Activated CD4-positive, alpha-beta T cell treated with anti-CD3 and anti-CD28 coated beads for 36 hours (primary cell): ENCODE results near the gene PLCL2. TPM values are rescaled to one million over a fixed set of nuclear protein-coding genes. Genes with fewer than 3 reads are reported as not detected.

Experiments used
- ATAC-seq: fragments of 200-7000 bp; cut with Tn5 transposase; one replicate; pipeline ENCODE4 v1.10.0; 2021; ENCODE audit warnings: mild to moderate bottlenecking, moderate library complexity
- CTCF ChIA-PET: fragments of 350-600 bp; sonication (Branson Sonifier 250); formaldehyde crosslinking; loops from one replicate; lab custom pipeline; 2021; ENCODE audit warnings: antibody characterized with exemption; lab: Charles Lee
- POLR2A ChIA-PET: fragments of 350-600 bp; sonication (Branson Sonifier 250); formaldehyde crosslinking; loops from one replicate; lab custom pipeline; 2021; ENCODE audit warnings: antibody characterized with exemption, inconsistent platforms; lab: Charles Lee
- DNase-seq: peaks from one replicate; pipeline ENCODE4 v3.0.0-alpha.2; 2020
- H3K27ac Mint-ChIP-seq: one replicate; pipeline ENCODE4 v1.8.0; 2021; ENCODE audit warnings: mixed read lengths
- H3K27me3 Mint-ChIP-seq: one replicate; pipeline ENCODE4 v1.8.0; 2021; ENCODE audit warnings: mixed read lengths
- H3K36me3 Mint-ChIP-seq: one replicate; pipeline ENCODE4 v1.8.0; 2021; ENCODE audit warnings: low read depth, mixed read lengths
- H3K4me1 Mint-ChIP-seq: one replicate; pipeline ENCODE4 v1.8.0; 2021; ENCODE audit warnings: mixed read lengths
- H3K4me3 Mint-ChIP-seq: one replicate; pipeline ENCODE4 v1.8.0; 2021; ENCODE audit warnings: mild to moderate bottlenecking, moderate library complexity, mixed read lengths
- H3K9me3 Mint-ChIP-seq: one replicate; pipeline ENCODE4 v1.8.0; 2021; ENCODE audit warnings: low read depth, mixed read lengths
- intact Hi-C, 2 experiments: fragments of 100-400 bp; cut with DNase I in 1 of 2; cut with micrococcal nuclease in 1 of 2; formaldehyde crosslinking; loops; one replicate each; pipeline versions ENCODE4 v1.14.2 to v1.15.1; 2022 to 2024; cut with DNase I, micrococcal nuclease
- total RNA-seq, 2 experiments: library from RNA; stranded (reverse); gene quantifications; one replicate each; pipeline ENCODE4 v1.2.3, GENCODE V29; 2021

Gene PLCL2
- total RNA-seq, 2 experiments from 2014 or later, result 12.5 to 15.0 TPM

GRCh38 chr3:17057321-17057720 lies 172.6 kb downstream of the PLCL2 start:
- POLR2A ChIA-PET, result no interaction called here
- ATAC-seq (no peak), DNase-seq (no peak)
- H3K27me3 Mint-ChIP-seq, result no peaks in the 10 kb centered on the region
- intact Hi-C loops, result no loop called here
- H3K9me3 Mint-ChIP-seq, result peaks cover 2% of the 10 kb centered on the region
- CTCF ChIA-PET, result interaction anchor here (0.7 kb wide), 1 partner anchor 17 kb away, joined by 3 read pairs; no protein-coding TSS in a partner anchor
- H3K4me3 Mint-ChIP-seq, result no peak overlapping the region
- no peak overlapping the region for H3K27ac Mint-ChIP-seq
- H3K36me3 Mint-ChIP-seq, result peaks cover 44% of the 10 kb centered on the region
- peaks cover 15% of the 10 kb centered on the region for H3K4me1 Mint-ChIP-seq

GRCh38 chr3:17059989-17060550 lies 175.3 kb downstream of the PLCL2 start:
- ChIA-PET POLR2A (no interaction called here), CTCF (no interaction called here)
- H3K4me3 Mint-ChIP-seq, result no peak overlapping the region
- peaks cover 29% of the 10 kb centered on the region for H3K36me3 Mint-ChIP-seq
- DNase-seq, result no peak
- intact Hi-C loops, result no loop called here
- ATAC-seq, result no peak
- peaks cover 3% of the 10 kb centered on the region for H3K4me1 Mint-ChIP-seq
- no peaks in the 10 kb centered on the region for H3K27me3 Mint-ChIP-seq
- H3K27ac Mint-ChIP-seq, result no peak overlapping the region
- H3K9me3 Mint-ChIP-seq, result no peaks in the 10 kb centered on the region

- H3K27ac Mint-ChIP-seq, result no peak overlapping the region
- ChIA-PET CTCF (interaction anchor here (0.7 to 0.8 kb wide), 3 partner anchors 12 to 121 kb away, joined by 3 read pairs; no protein-coding TSS in a partner anchor), POLR2A (no interaction called here)
- H3K9me3 Mint-ChIP-seq, result no peaks in the 10 kb centered on the region
- peaks cover 29% of the 10 kb centered on the region for H3K36me3 Mint-ChIP-seq
- intact Hi-C loops, result no loop called here
- no peak for ATAC-seq
- no peak for DNase-seq
- no peaks in the 10 kb centered on the region for H3K4me1 Mint-ChIP-seq
- no peak overlapping the region for H3K4me3 Mint-ChIP-seq
- no peaks in the 10 kb centered on the region for H3K27me3 Mint-ChIP-seq
Measured at GRCh38 chr3:17061005-17061404, 176.2 kb downstream of the PLCL2 start.

GRCh38 chr3:17062736-17063135 lies 178.0 kb downstream of the PLCL2 start:
- Mint-ChIP-seq H3K4me3 (no peak overlapping the region), H3K27ac (no peak overlapping the region), H3K9me3 (no peaks in the 10 kb centered on the region), H3K36me3 (peaks cover 23% of the 10 kb centered on the region), H3K27me3 (no peaks in the 10 kb centered on the region), H3K4me1 (no peaks in the 10 kb centered on the region)
- ATAC-seq (no peak), DNase-seq (no peak)
- ChIA-PET POLR2A (no interaction called here), CTCF (no interaction called here)
- intact Hi-C loops, result no loop called here

- H3K4me1 Mint-ChIP-seq, result no peaks in the 10 kb centered on the region
- no peak overlapping the region for H3K4me3 Mint-ChIP-seq
- no peaks in the 10 kb centered on the region for H3K9me3 Mint-ChIP-seq
- peaks cover 26% of the 10 kb centered on the region for H3K36me3 Mint-ChIP-seq
- no peak for ATAC-seq
- intact Hi-C loops, result no loop called here
- H3K27ac Mint-ChIP-seq, result no peak overlapping the region
- ChIA-PET POLR2A (no interaction called here), CTCF (no interaction called here)
- H3K27me3 Mint-ChIP-seq, result no peaks in the 10 kb centered on the region
- DNase-seq, result no peak
Measured at GRCh38 chr3:17063596-17063995, 178.8 kb downstream of the PLCL2 start.

- peaks cover 1% of the 10 kb centered on the region for H3K4me1 Mint-ChIP-seq
- H3K9me3 Mint-ChIP-seq, result no peaks in the 10 kb centered on the region
- H3K27ac Mint-ChIP-seq, result no peak overlapping the region
- no peak for ATAC-seq
- DNase-seq, result no peak
- intact Hi-C loops, result no loop called here
- POLR2A ChIA-PET, result no interaction called here
- CTCF ChIA-PET, result interaction anchor here (0.5 to 0.6 kb wide), 2 partner anchors 127 to 378 kb away, joined by 3 read pairs; no protein-coding TSS in a partner anchor
- H3K36me3 Mint-ChIP-seq, result peaks cover 28% of the 10 kb centered on the region
- H3K27me3 Mint-ChIP-seq, result no peaks in the 10 kb centered on the region
- H3K4me3 Mint-ChIP-seq, result no peak overlapping the region
Measured at GRCh38 chr3:17065315-17065714, 180.6 kb downstream of the PLCL2 start.

GRCh38 chr3:17065881-17066280 lies 181.1 kb downstream of the PLCL2 start:
- Mint-ChIP-seq H3K36me3 (peaks cover 32% of the 10 kb centered on the region), H3K9me3 (no peaks in the 10 kb centered on the region), H3K27ac (no peak overlapping the region), H3K4me1 (peaks cover 4% of the 10 kb centered on the region), H3K27me3 (no peaks in the 10 kb centered on the region), H3K4me3 (no peak overlapping the region)
- ATAC-seq, result no peak
- ChIA-PET CTCF (no interaction called here), POLR2A (no interaction called here)
- DNase-seq, result no peak
- intact Hi-C loops, result no loop called here

GRCh38 chr3:17069754-17070153 lies 185.0 kb downstream of the PLCL2 start:
- no peaks in the 10 kb centered on the region for H3K9me3 Mint-ChIP-seq
- intact Hi-C loops, result no loop called here

GRCh38 chr3:17070161-17070959 lies 185.6 kb downstream of the PLCL2 start:
- H3K4me3 Mint-ChIP-seq, result no peak overlapping the region
- peaks cover 32% of the 10 kb centered on the region for H3K36me3 Mint-ChIP-seq
- no peaks in the 10 kb centered on the region for H3K27me3 Mint-ChIP-seq
- H3K4me1 Mint-ChIP-seq, result peaks cover 26% of the 10 kb centered on the region
- H3K27ac Mint-ChIP-seq, result no peak overlapping the region
- H3K9me3 Mint-ChIP-seq, result no peaks in the 10 kb centered on the region
- intact Hi-C loops, result no loop called here
- ATAC-seq, result no peak
- ChIA-PET POLR2A (no interaction called here), CTCF (interaction anchor here (0.7 to 0.8 kb wide), 2 partner anchors 53 to 125 kb away, joined by 3 read pairs; no protein-coding TSS in a partner anchor)
- no peak for DNase-seq

More at GRCh38 chr3:17069754-17070153, 185.0 kb downstream of the PLCL2 start:
- POLR2A ChIA-PET, result no interaction called here
- peaks cover 23% of the 10 kb centered on the region for H3K4me1 Mint-ChIP-seq
- DNase-seq (no peak), ATAC-seq (no peak)
- no peak overlapping the region for H3K4me3 Mint-ChIP-seq
- H3K27me3 Mint-ChIP-seq, result no peaks in the 10 kb centered on the region
- CTCF ChIA-PET, result interaction anchor here (1.0 kb wide), 1 partner anchor 12 kb away, joined by 3 read pairs; no protein-coding TSS in a partner anchor
- no peak overlapping the region for H3K27ac Mint-ChIP-seq
- H3K36me3 Mint-ChIP-seq, result peaks cover 29% of the 10 kb centered on the region

GRCh38 chr3:17074559-17074958 lies 189.8 kb downstream of the PLCL2 start:
- ChIA-PET CTCF (interaction anchor here (1.0 to 1.1 kb wide), 2 partner anchors 17 to 263 kb away, joined by 3 read pairs; no protein-coding TSS in a partner anchor), POLR2A (no interaction called here)
- Mint-ChIP-seq H3K27me3 (no peaks in the 10 kb centered on the region), H3K9me3 (no peaks in the 10 kb centered on the region), H3K4me3 (no peak overlapping the region), H3K4me1 (peaks cover 41% of the 10 kb centered on the region), H3K27ac (no peak overlapping the region), H3K36me3 (peaks cover 30% of the 10 kb centered on the region)
- DNase-seq (no peak), ATAC-seq (no peak)
- intact Hi-C loops, result no loop called here

GRCh38 chr3:17075358-17075757 lies 190.6 kb downstream of the PLCL2 start:
- Mint-ChIP-seq H3K27ac (no peak overlapping the region), H3K4me3 (no peak overlapping the region), H3K4me1 (peaks cover 40% of the 10 kb centered on the region), H3K9me3 (no peaks in the 10 kb centered on the region), H3K27me3 (no peaks in the 10 kb centered on the region), H3K36me3 (peaks cover 31% of the 10 kb centered on the region)
- intact Hi-C loops, result no loop called here
- ATAC-seq (no peak), DNase-seq (no peak)
- ChIA-PET POLR2A (no interaction called here), CTCF (no interaction called here)

GRCh38 chr3:17075907-17076306 lies 191.2 kb downstream of the PLCL2 start:
- H3K4me1 Mint-ChIP-seq, result peaks cover 37% of the 10 kb centered on the region
- POLR2A ChIA-PET, result no interaction called here
- ATAC-seq (no peak), DNase-seq (no peak)
- H3K36me3 Mint-ChIP-seq, result peaks cover 30% of the 10 kb centered on the region
- intact Hi-C loops, result no loop called here
- H3K4me3 Mint-ChIP-seq, result no peak overlapping the region
- no peaks in the 10 kb centered on the region for H3K27me3 Mint-ChIP-seq
- no peaks in the 10 kb centered on the region for H3K9me3 Mint-ChIP-seq
- CTCF ChIA-PET, result no interaction called here
- H3K27ac Mint-ChIP-seq, result no peak overlapping the region
